HG03432 (cell line): ENCODE results near the gene ABAT.
"Not testable (repeated sequence)": the region's sequence is repeated elsewhere in the genome, so short reads cannot be mapped to it uniquely, and the experiment has no call there.

Experiments
- ATAC-seq: cut with Tn5 transposase; IDR thresholded peaks from one replicate; pipeline ENCODE4 v1.9.1; 2021; ENCODE audit warnings: mild to moderate bottlenecking, moderate library complexity; ENCODE audit not compliant: unreplicated experiment

ABAT gene

GRCh38 chr16:8774208-8774607 is 99.8 kb downstream of the ABAT start:
- ATAC-seq, result no peak

DNA sequence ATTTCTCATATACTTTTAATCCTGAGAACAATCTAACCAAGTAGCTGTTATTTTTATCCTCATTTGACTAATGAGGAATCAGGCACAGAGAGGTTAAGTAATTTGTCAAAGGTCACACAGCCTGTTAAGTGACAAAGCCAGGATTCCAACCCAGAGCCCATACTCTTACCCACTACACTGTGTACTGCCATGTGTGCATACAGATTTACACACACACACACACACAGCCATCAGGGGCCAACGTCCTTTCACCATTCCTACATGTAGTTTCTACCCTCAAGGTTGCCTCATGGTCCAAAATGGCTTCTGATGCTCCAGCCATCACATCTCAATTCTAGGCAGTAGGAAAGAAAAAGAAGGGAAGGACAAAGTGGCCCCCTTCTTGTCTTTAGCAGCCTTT is 100.9 kb downstream of the ABAT start:
- ATAC-seq, result no peak

GRCh38 chr16:8776129-8776584 is 101.7 kb downstream of the ABAT start:
- ATAC-seq, result no peak

DNA sequence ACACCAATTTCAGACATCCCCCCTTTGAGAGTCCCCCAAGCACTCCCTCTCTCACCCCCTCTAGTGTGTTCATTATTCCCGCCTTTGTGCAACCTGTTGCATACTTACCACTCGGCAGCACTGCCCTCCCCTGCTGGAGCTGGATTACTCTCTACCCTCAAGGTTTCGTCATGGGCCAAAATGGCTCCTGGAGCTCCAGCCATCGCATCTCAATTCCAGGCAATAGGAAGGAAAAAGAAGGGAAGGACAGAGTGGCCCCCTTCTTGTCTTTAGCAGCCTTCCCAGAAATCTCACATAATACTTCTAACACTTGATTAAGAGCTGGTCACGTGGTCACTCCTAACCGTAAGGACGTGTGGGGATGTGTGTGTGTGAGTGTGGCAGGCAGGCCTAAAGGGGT is 102.8 kb downstream of the ABAT start:
- no peak for ATAC-seq

DNA sequence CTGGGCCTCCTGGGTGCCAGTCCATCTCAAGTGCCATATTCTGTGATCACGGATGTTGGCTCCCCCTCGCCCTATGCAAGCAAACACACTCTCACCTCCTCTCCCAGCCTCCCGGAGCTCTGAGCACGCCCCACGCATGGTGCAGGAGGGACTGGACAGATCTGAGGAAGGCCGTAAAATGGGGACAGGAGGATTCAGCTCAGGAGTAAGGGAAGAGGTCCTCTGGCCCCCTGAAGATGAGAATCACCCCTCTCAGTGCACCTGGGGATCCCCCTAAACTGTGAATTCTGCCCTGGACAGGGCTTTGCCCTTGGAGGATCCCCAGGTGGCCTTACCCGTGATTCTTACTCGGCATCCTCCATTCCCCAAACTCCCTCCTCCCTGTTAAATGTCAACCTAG is 107.4 kb downstream of the ABAT start:
- no peak for ATAC-seq

GRCh38 chr16:8782673-8783072 is 108.3 kb downstream of the ABAT start:
- no peak for ATAC-seq

GRCh38 chr16:8785408-8785807 is 111.0 kb downstream of the ABAT start:
- ATAC-seq, result no peak

DNA sequence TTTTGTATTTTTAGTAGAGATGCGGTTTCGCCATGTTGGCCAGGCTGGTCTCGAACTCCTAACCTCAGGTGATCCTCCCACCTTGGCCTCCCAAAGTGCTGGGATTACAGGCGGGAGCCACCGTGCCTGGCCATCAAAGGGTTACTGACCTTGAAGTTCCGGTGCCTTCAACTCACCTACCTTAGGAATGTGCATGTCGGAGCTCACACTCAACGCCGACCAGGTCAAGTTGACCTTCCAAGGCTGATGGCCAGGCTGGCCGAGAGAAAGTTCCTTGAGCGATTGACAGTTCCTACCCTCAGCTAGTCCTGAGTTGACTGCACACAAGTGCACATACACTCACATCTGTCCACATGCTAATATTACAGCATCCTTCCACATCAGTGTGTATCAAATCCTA is 111.9 kb downstream of the ABAT start:
- ATAC-seq, result not testable (repeated sequence)

DNA sequence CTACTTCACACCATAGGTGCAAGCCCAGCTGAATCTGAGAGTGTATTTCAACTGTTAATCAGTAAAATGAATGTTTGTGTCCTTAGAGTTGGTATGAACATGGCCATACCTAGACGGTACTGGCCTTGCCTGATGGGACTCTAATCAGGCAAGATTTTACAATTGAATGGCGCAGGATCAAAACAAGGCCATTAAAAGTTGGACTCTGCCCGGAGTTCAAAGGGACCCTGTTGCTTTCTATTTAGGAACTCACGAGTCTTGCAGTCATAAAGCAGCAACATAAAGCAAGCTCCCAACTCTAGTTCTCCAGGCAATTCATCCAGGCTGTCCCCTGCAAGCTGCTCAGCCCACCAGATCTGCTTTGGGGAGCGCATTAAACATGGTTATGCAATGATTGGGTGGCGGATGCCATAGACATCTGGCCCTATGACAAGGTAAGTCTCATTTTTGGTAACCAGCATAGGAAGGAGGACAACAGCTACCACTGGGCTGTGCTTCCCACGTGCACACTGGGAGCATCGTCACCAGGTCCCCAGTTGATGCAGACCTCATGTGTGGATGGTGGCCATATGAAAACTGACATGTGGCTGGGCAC is 114.3 kb downstream of the ABAT start:
- ATAC-seq, result no peak

DNA sequence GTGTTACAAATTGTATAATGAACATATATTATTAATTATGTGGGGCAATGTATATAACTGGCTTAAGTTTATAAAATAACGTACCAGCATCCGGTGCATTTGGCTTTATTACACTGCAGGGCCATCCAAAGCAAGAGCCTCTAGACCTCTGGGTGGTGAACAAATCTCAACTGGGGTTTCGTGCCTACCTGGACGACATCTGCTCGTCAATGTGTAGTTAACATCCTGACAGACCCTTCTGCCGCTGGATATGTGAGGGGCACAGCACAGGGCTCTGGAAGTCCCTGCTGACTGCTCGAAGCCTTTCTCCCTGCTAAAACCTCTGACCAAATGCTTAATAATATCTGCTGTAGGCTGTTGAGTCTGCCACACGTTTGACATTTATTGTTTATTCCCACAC is 120.7 kb downstream of the ABAT start:
- ATAC-seq, result no peak

- no peak for ATAC-seq
Measured at GRCh38 chr16:8795818-8796217, 121.4 kb downstream of the ABAT start.

DNA sequence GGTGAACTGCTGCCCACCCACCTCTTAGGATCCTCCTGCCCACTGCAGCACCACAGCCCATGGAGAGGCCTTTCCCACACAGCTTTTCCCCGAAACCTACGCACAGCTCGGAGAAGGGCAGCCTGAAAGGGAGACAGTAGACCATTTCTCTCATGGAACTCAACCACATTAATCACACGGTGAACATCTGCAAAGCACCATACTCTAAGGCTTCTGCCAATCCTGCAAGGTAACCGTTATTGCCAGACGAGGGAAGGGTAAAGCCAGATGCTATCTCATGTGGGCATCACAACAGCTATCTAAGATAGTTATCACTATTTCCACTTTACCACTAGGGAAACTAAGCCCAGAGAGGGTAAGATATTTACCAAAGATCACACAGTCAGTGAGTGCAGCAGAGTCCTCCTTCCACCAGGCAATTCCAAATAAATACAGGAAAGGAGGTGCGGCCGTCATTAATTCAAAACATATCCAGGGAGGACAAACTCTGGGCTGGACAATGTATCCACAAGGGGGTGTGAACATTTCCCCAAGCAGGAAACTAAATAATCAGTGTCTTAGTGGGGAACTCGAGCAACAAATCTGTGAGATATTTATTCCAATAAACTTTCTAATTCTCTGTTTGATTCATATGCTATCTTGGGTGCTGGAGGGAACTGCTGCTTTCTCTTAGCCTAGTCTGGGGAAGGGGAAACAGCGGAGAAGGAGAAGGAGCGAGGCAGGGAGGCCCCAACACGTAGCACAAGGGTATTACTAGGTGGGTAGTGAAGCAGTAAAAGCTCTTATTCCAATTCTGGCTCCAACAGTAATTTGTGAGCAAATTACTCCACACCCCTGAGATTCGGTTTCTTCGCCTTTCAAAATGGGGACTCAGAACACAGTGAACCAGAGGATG is 122.3 kb downstream of the ABAT start:
- no peak for ATAC-seq

GRCh38 chr16:8797364-8798173 is 123.2 kb downstream of the ABAT start, which contains the start of the genes PMM2 and TMEM186:
PMM2 (plus strand) TSS chr16:8797839; CDS start chr16:8797883, 44 bp downstream.
TMEM186 (minus strand) TSS chr16:8797639; CDS start chr16:8797614, 25 bp downstream.
- ATAC-seq, result peak; percentile 96

DNA sequence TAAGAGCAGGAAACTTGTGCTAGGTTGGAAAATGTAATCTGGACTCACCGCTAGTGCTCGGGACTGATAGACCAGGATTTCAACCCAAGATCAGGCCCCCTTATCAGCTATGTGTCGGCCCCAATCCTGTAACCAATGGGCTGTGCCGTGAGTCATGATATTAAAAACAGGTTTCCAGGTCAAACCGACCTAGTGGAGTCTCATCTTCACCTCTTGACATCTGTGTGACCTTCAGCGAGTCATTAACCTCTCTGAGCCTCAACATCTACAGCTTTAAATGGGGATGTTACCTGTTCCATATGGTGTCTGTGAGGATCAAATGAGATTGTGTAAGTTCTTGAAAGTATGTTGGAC is 123.7 kb downstream of the ABAT start:
- no peak for ATAC-seq

- ATAC-seq, result no peak
Measured at GRCh38 chr16:8798535-8799157, 124.2 kb downstream of the ABAT start.

DNA sequence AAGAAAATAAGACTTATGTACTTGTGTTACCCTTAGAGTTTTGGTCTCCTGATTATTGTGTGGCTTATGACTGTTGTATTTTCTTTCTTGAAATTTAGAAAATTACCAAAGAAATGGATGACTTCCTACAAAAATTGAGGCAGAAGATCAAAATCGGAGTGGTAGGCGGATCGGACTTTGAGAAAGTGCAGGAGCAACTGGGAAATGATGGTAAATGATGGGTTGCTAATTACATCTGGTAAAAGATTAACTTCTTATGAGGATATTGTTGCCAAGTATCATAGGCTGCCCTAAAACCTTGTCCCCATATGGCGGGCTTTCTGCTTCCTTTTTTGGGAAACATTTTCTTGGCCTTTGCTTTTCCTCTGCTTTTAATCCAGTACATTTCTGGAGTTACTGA is 127.3 kb downstream of the ABAT start:
- no peak for ATAC-seq

DNA sequence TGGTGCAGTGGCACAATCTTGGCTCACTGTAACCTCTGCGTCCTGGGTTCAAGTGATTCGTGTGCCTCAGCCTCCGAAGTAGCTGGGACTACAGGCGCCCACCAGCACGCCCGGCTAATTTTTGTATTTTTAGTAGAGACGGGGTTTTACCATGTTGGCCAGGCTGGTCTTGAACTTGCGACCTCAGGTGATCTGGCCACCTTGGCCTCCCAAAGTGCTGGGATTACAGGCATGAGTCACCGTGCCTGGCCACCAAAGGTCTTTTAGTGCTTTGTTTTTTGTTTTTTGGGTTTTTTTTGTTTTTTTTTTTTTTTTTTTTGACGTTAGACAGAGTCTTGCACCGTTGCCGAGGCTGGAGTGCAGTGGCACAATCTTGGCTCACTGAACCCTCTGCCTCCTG is 129.3 kb downstream of the ABAT start:
- not testable (repeated sequence) for ATAC-seq

DNA sequence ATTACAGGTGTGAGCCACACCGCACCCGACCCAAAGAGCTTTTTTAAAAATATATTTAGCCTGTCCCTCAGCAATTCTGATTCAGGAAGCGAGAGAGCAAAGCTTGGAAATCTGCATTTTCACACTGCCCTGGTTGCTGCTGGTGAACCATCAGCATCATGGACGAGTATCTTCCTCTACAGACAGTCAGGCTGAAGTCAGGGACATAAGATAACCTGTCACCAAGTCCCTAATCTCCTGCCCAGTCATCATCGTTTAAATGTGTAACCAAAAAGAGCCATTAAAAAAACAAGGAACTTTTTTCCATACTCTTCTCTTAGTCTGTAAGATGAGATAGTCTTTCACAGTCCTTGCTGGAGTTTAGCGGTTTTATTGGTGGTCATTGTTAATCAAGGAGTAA is 129.9 kb downstream of the ABAT start:
- no peak for ATAC-seq

DNA sequence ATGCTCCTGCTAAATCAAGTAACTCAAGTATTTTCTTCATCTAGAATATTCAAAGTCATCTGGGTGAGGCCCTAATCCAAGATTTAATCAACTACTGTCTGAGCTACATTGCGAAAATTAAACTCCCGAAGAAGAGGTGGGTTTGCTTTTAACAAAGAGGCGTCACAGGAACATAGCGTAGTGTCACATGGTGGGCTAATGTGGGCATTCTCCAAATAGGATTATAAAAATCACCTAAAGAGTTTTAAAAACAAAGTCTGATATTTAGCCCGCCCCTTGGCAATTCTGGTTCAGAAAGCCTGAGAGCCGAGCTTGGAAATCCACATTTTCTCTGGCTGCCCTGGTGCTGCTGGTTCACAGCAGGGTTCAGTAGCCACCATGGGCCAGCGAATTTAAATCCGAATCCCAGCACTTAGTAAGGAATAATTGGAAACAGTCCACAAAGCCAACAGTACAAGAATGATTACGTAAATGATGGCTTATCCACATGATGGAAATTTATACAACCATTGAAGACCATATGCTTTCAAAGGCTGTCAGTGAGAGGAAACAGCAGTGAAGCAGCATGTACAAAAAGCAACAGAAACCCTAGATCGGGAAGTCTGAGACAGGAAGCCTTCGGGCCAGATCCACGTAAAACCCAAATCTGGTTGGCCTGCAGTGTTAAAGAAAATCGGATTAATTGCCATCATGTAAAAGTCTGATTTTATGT is 132.0 kb downstream of the ABAT start:
- ATAC-seq, result no peak

DNA sequence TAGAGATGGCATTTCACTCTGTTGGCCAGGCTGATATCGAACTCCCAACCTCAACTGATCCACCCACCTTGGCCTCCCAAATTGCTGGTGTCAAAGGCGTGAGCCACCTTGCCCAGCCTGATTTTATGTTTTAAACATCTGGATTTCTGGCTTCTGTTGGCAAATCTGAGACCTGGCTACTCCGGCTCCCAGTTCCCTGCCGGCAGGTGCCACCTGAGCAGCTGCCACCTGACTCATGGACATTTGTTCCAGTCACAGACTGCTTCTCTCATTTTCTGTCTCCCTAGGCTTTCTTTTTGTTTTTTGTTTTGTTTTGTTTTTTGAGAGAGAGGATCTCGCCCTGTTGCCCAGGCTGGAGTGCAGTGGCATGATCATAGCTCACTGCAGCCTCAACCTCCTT is 132.8 kb downstream of the ABAT start:
- ATAC-seq, result no peak
